Neutrophil (primary cell): ENCODE measurements around the gene INCA1.
A peak's percentile ranks its signal among the peaks of the same experiment; 100 is the strongest.

ENCODE experiments used
- H3K27ac ChIP-seq: fragments of 200-600 bp; sonication (generic); 2 replicates; pipeline ENCODE4 v1.5.1; 2016; ENCODE audit warnings: mild to moderate bottlenecking, moderate library complexity
- H3K27me3 ChIP-seq: fragments of 200-600 bp; sonication (generic); 2 replicates; pipeline ENCODE4 v1.6.0; 2016; ENCODE audit warnings: mild to moderate bottlenecking
- H3K36me3 ChIP-seq: fragments of 200-600 bp; sonication (generic); 2 replicates; pipeline ENCODE4 v1.5.1; 2017
- H3K4me1 ChIP-seq, 2 experiments: fragments of 200-600 bp in 1 of 2; sonication (generic) in 1 of 2; 1 replicate in 1 of 2; 2 replicates in 1 of 2; pipeline versions ENCODE4 v1.5.1 to v1.6.1; 2013 to 2016; ENCODE audit warnings: low read depth in 1 of 2, low read length in 1 of 2, mild to moderate bottlenecking in 1 of 2, moderate library complexity in 1 of 2; ENCODE audit not compliant: control insufficient read depth in 1 of 2, insufficient read depth in 1 of 2
- H3K4me3 ChIP-seq, 2 experiments: fragments of 200-600 bp in 1 of 2; sonication (generic) in 1 of 2; 1 replicate in 1 of 2; 2 replicates in 1 of 2; pipeline ENCODE4 v1.5.1; 2013 to 2016; ENCODE audit warnings: low read depth in 1 of 2, low read length in 1 of 2, mild to moderate bottlenecking in 1 of 2, moderate library complexity in 1 of 2
- H3K9me3 ChIP-seq: fragments of 200-600 bp; sonication (generic); 2 replicates; pipeline ENCODE4 v1.5.1; 2016
- TF ChIP-seq, protein P1 (sequence below): fragments of 200-600 bp; sonication (generic); IDR thresholded peaks from 2 replicates; pipeline ENCODE4 v1.5.1; 2016; ENCODE audit warnings: antibody characterized with exemption

The INCA1 gene

DNA sequence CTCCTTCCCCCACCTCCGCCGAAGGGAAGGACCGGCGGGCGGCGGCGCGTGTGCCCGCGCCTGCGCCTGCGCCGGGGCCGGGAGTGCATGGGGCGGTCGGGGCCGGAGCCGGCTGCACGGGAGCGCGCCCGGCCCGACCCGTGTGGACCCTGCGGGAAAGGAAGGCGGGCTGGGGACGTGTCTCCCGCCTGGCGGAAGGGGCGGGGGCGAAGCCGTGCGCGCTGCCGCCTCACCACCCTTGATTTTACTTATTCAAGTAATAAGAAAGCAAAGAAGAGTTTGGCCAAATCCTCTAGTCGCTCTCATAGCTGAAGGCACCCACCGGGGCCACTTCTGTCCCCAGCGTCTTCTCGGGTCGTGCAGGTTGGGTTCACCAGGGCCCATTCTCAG, 48.4 kb downstream of the INCA1 start:
- Histone ChIP-seq H3K27me3 (no peaks in the 10 kb centered on the region), H3K27ac (peak overlapping the region; percentile 96), H3K9me3 (no peaks in the 10 kb centered on the region), H3K4me1 (peaks cover 58 to 69% of the 10 kb centered on the region in 2 experiments), H3K36me3 (peaks cover 21% of the 10 kb centered on the region), H3K4me3 (peak overlapping the region; percentile 99)
- TF ChIP-seq, protein P1, sequence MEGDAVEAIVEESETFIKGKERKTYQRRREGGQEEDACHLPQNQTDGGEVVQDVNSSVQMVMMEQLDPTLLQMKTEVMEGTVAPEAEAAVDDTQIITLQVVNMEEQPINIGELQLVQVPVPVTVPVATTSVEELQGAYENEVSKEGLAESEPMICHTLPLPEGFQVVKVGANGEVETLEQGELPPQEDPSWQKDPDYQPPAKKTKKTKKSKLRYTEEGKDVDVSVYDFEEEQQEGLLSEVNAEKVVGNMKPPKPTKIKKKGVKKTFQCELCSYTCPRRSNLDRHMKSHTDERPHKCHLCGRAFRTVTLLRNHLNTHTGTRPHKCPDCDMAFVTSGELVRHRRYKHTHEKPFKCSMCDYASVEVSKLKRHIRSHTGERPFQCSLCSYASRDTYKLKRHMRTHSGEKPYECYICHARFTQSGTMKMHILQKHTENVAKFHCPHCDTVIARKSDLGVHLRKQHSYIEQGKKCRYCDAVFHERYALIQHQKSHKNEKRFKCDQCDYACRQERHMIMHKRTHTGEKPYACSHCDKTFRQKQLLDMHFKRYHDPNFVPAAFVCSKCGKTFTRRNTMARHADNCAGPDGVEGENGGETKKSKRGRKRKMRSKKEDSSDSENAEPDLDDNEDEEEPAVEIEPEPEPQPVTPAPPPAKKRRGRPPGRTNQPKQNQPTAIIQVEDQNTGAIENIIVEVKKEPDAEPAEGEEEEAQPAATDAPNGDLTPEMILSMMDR, result no peak

DNA sequence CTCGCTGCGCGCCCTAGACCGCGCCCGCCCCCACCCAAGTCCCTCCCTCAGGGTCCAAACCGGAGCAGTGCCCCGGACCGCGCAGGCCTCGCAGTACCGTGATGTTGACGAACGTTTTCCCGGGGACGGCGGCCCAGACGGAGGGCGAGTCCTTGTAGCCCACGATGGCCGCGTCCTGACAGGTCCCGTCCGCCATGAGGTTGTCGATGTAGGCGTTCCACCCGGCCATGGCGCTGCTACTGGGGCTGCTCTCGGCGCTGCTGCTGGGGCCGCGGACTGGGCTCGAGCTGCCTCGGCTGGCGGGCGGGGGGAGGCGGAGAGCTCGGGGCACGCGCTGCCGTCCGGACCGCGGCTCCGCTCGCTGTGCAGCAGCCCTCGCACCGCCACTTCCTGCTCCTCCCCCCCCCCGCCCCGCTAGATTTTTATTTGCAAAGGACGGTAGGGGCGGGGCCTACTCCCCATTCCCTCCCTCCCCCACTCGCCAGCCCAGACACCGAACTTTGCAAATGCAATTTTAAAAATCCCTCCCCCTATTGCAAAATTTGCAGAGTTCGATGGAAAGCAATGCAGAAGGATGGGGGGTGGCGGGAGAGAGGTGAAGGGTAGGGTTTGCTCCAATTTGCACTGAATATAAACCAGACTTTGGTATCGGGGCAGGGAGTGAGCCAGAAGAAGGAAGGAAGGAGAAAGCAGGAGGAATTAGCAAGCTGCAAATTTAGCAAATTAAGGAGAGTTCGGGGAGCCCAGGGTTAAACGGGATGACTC, 49.0 kb downstream of the INCA1 start, which contains the start of gene PFN1:
TSS of gene PFN1 (minus strand) at position 365 of the 765 bp plus-strand sequence. CDS start at position 229, 136 bp downstream.
- TF ChIP-seq, protein P1, result no peak
- H3K4me3 ChIP-seq, result peak within 1 kb of the TSS; percentile 99
- peaks cover 24% of the 10 kb centered on the region for H3K36me3 ChIP-seq
- peaks cover 63 to 75% of the 10 kb centered on the region in 2 experiments for H3K4me1 ChIP-seq
- H3K9me3 ChIP-seq, result no peaks in the 10 kb centered on the region
- H3K27ac ChIP-seq, result peak within 1 kb of the TSS; percentile 96
- H3K27me3 ChIP-seq, result no peaks in the 10 kb centered on the region

- Histone ChIP-seq H3K27ac (peak overlapping the region; percentile 96), H3K27me3 (no peaks in the 10 kb centered on the region), H3K9me3 (no peaks in the 10 kb centered on the region), H3K4me1 (peaks cover 71 to 82% of the 10 kb centered on the region in 2 experiments), H3K4me3 (peak overlapping the region; percentile 99), H3K36me3 (peaks cover 32% of the 10 kb centered on the region)
- TF ChIP-seq, protein P1, result no peak
Measured at GRCh38 chr17:4947411-4948165, 49.7 kb downstream of the INCA1 start.

- H3K4me3 ChIP-seq, result peak overlapping the region; percentile 99
- H3K27me3 ChIP-seq, result no peaks in the 10 kb centered on the region
- H3K4me1 ChIP-seq, result peaks cover 77 to 88% of the 10 kb centered on the region in 2 experiments
- peak overlapping the region; percentile 96 for H3K27ac ChIP-seq
- peaks cover 38% of the 10 kb centered on the region for H3K36me3 ChIP-seq
- TF ChIP-seq, protein P1, result no peak
- H3K9me3 ChIP-seq, result no peaks in the 10 kb centered on the region
Measured at GRCh38 chr17:4947010-4947410, 50.3 kb downstream of the INCA1 start.

- TF ChIP-seq, protein P1, result no peak
- H3K9me3 ChIP-seq, result no peaks in the 10 kb centered on the region
- no peaks in the 10 kb centered on the region for H3K27me3 ChIP-seq
- H3K36me3 ChIP-seq, result peaks cover 39% of the 10 kb centered on the region
- peak overlapping the region; percentile 96 for H3K27ac ChIP-seq
- H3K4me1 ChIP-seq, result peaks cover 79 to 91% of the 10 kb centered on the region in 2 experiments
- H3K4me3 ChIP-seq, result peak overlapping the region; percentile 99
Measured at GRCh38 chr17:4946312-4946976, 50.9 kb downstream of the INCA1 start.
